Fibroblast of lung (primary cell): ENCODE results near the gene PALS1.

Experiments
- EZH2 ChIP-seq: IDR thresholded peaks from 2 replicates; pipeline ENCODE4 v1.5.1; 2012; ENCODE audit warnings: low read length, control low read depth, mild to moderate bottlenecking; ENCODE audit errors: missing control alignments
- TF ChIP-seq, protein P1 (sequence below), 2 donors: IDR thresholded peaks in 1 of 2; conservative IDR thresholded peaks in 1 of 2; 1 replicate in 1 of 2; 2 replicates in 1 of 2; pipeline ENCODE4 v1.5.1; 2011 to 2012; ENCODE audit warnings: low read length in 2 of 2, control low read depth in 1 of 2, inconsistent platforms in 1 of 2, low read depth in 1 of 2, mild to moderate bottlenecking in 1 of 2

DNA sequence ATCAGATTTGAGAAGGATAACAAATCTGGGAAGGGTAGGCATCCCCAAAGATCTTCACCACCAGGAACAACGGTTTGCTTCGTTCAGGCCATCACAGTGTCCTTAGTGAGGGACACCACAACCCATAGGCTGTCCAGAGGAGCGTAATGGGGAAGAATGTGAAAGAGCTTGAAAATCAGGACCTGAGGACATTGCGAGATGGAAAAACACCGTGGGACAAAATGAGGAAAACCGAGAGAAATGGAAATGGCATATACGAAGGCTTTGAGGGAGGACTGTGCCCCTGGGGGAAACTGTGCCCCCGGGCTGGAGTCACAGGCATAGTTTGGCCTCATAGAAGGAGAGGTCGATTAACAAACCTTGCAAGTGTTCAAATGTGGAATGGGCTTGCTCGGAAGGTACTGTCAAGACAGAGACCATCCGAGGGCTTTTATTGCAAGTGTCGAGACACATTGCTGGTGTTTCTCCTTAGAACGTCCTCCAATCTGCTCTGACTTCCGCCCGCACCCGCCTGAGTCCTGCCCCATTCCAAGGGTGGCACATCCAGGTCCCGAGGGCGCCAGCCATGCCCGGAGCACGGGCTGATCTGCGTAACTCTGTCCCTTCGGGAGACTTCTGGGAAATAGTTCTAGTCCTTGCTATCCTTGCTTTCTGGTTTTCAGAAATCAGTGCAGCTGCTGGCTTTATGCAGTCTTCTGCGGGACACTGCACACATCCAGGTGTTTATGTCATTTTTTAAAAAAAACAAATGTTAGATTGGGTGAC lies 885 bp upstream of the PALS1 start:
- TF ChIP-seq EZH2 = no peak
- TF ChIP-seq, protein P1, sequence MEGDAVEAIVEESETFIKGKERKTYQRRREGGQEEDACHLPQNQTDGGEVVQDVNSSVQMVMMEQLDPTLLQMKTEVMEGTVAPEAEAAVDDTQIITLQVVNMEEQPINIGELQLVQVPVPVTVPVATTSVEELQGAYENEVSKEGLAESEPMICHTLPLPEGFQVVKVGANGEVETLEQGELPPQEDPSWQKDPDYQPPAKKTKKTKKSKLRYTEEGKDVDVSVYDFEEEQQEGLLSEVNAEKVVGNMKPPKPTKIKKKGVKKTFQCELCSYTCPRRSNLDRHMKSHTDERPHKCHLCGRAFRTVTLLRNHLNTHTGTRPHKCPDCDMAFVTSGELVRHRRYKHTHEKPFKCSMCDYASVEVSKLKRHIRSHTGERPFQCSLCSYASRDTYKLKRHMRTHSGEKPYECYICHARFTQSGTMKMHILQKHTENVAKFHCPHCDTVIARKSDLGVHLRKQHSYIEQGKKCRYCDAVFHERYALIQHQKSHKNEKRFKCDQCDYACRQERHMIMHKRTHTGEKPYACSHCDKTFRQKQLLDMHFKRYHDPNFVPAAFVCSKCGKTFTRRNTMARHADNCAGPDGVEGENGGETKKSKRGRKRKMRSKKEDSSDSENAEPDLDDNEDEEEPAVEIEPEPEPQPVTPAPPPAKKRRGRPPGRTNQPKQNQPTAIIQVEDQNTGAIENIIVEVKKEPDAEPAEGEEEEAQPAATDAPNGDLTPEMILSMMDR (conservative IDR thresholded peaks at IDR 0.05 in 1 of 2, IDR thresholded peaks at IDR 0.05 in 1 of 2; ENCODE audit: low read depth in 1 of 2, low read length in 2 of 2) = no peak
